KMS-11 (cell line): ENCODE data around the gene BSDC1.
A peak's percentile ranks its signal among the peaks of the same experiment; 100 is the strongest.

Source experiments
- H2AFZ ChIP-seq: fragments of 200-600 bp; sonication (generic); 2 replicates; pipeline ENCODE4 v1.6.1; 2016; ENCODE audit warnings: antibody characterized with exemption, mixed run types, low read depth
- H3K27ac ChIP-seq: fragments of 200-600 bp; sonication (generic); 2 replicates; pipeline ENCODE4 v1.6.1; 2016; ENCODE audit warnings: mild to moderate bottlenecking, mixed run types
- H3K27me3 ChIP-seq: fragments of 200-600 bp; sonication (generic); 2 replicates; pipeline ENCODE4 v1.6.1; 2017; ENCODE audit warnings: mild to moderate bottlenecking, low read depth, mixed run types, moderate library complexity; ENCODE audit not compliant: insufficient read depth
- H3K36me3 ChIP-seq: fragments of 200-600 bp; sonication (generic); 2 replicates; pipeline ENCODE4 v1.6.1; 2017; ENCODE audit warnings: mild to moderate bottlenecking, mixed run types; ENCODE audit not compliant: insufficient read depth
- H3K4me1 ChIP-seq: fragments of 200-600 bp; sonication (generic); 2 replicates; pipeline ENCODE4 v1.6.1; 2016; ENCODE audit warnings: mild to moderate bottlenecking, low read depth, mixed run types; ENCODE audit not compliant: poor library complexity, severe bottlenecking
- H3K4me2 ChIP-seq: fragments of 200-600 bp; sonication (generic); 2 replicates; pipeline ENCODE4 v1.7.0; 2016; ENCODE audit warnings: mild to moderate bottlenecking, mixed run types
- H3K4me3 ChIP-seq: fragments of 200-600 bp; sonication (generic); IDR thresholded peaks from 2 replicates; pipeline ENCODE4 v1.6.1; 2017; ENCODE audit warnings: low read depth, low read length, mixed read lengths; ENCODE audit not compliant: insufficient read depth
- H3K79me2 ChIP-seq: fragments of 200-600 bp; sonication (generic); 2 replicates; pipeline ENCODE4 v1.6.1; 2016; ENCODE audit warnings: low read depth, mixed run types; ENCODE audit not compliant: insufficient read depth
- H3K9ac ChIP-seq: fragments of 200-600 bp; sonication (generic); 2 replicates; pipeline ENCODE4 v1.6.1; 2016; ENCODE audit warnings: mild to moderate bottlenecking, mixed run types
- H4K20me1 ChIP-seq: fragments of 200-600 bp; sonication (generic); 2 replicates; pipeline ENCODE4 v1.6.1; 2016; ENCODE audit warnings: mild to moderate bottlenecking, mixed run types; ENCODE audit not compliant: insufficient read depth
- TF ChIP-seq, protein P1 (sequence below): fragments of 200-600 bp; sonication (generic); conservative IDR thresholded peaks from 2 replicates; pipeline ENCODE4 v1.6.1; 2017; ENCODE audit warnings: low read depth, mild to moderate bottlenecking, antibody characterized with exemption, low read length, moderate library complexity, mixed read lengths

The BSDC1 gene

DNA sequence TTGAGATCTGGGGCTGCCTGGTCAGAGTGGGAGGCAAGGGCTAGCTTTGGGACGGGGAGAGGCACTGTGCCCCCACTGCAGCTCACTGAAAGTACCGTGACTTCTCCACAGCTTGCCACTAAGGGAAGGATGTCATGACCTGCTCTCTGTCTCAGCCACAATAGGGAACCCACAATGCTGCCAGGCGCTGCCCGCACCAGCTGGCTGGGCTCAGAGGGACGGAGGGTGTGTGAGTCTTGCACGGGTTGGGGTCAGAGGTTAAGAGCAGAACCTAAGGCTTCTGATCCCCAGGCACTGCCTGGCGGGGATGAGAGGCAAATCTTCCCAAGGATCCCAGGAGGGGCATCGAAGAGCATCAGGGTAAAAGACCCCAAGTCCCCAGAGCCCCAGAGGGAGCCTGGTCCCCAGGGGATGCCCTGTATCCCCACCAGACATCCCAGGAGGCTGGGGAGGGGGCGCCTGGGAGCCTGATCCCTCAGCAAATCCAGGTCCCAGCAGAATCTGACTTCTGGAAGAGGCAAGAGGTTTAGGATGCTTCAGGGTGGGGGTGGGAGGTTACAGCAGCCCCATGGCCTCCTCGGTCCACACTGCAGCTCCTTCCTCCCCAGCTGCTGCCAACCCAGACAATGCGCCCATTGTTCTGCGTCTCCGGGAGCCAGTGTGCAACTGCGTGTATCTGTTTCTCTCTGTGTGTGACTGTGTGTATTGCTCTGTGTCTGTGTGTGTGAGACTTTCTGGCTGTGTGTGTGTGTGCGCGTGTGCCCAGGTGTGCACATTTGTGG is 56.2 kb downstream of the BSDC1 start:
- H3K4me2 ChIP-seq = peak overlapping the region; percentile 92

DNA sequence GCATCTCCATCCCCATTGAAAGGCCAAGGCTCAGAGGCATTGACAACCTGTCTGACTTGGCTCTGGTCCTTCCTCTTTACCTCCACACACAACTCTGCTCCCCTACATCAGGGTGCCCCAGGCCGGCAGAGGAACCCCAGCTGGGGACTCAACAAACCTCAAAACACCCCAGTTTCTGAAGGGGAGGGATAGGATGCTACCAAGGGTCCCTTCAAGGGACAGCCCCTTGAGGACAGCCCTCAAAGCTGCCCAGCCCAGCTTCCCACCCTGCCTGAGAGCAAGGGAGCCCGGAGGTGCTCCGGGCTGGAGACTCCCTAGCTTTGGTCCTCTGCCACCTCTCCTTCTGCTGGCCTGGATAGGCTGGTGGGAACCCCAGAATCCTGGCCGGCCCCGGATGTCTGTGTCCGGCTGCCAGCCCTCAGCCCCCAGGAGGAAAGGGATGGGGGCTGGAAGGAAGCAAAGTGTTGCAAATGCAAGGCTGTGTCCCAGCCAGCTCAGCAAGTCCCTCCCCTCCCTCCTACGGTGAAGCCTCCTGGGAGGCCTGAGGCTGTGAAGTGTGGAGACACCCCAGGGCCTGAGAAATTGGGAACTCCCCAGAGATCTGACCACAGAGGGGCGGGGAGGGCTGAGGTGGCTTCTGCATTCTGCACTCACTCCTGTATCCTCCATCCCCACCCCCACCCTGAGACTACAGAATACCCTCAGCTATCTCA is 57.1 kb downstream of the BSDC1 start:
- H3K4me3 ChIP-seq = no peak overlapping the region
- H3K4me2 ChIP-seq = peak overlapping the region; percentile 92
- TF ChIP-seq, protein P1, sequence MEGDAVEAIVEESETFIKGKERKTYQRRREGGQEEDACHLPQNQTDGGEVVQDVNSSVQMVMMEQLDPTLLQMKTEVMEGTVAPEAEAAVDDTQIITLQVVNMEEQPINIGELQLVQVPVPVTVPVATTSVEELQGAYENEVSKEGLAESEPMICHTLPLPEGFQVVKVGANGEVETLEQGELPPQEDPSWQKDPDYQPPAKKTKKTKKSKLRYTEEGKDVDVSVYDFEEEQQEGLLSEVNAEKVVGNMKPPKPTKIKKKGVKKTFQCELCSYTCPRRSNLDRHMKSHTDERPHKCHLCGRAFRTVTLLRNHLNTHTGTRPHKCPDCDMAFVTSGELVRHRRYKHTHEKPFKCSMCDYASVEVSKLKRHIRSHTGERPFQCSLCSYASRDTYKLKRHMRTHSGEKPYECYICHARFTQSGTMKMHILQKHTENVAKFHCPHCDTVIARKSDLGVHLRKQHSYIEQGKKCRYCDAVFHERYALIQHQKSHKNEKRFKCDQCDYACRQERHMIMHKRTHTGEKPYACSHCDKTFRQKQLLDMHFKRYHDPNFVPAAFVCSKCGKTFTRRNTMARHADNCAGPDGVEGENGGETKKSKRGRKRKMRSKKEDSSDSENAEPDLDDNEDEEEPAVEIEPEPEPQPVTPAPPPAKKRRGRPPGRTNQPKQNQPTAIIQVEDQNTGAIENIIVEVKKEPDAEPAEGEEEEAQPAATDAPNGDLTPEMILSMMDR = no peak
- H4K20me1 ChIP-seq = no peaks in the 10 kb centered on the region
- no peak overlapping the region for H2AFZ ChIP-seq
- H3K4me1 ChIP-seq = peaks cover 64% of the 10 kb centered on the region
- H3K27ac ChIP-seq = 0 out of 2 replicates have a peak overlapping the region, but pooled peaks have one; percentile 26
- no peaks in the 10 kb centered on the region; the same call in 1 of the 2 replicates for H3K36me3 ChIP-seq
- no peaks in the 10 kb centered on the region for H3K27me3 ChIP-seq
- H3K79me2 ChIP-seq = no peaks in the 10 kb centered on the region
- H3K9ac ChIP-seq = no peak overlapping the region

More for the DNA sequence above, 56.2 kb downstream of the BSDC1 start:
- Histone ChIP-seq H3K79me2 (no peaks in the 10 kb centered on the region), H3K36me3 (no peaks in the 10 kb centered on the region), H2AFZ (0 out of 2 replicates have a peak overlapping the region, but pooled peaks have one; percentile 6), H3K4me1 (peaks cover 63% of the 10 kb centered on the region), H3K9ac (no peak overlapping the region), H4K20me1 (no peaks in the 10 kb centered on the region), H3K4me3 (no peak overlapping the region), H3K27ac (peak overlapping the region; percentile 26; the same call in 1 of the 2 replicates), H3K27me3 (no peaks in the 10 kb centered on the region)
- TF ChIP-seq, protein P1 = no peak

DNA sequence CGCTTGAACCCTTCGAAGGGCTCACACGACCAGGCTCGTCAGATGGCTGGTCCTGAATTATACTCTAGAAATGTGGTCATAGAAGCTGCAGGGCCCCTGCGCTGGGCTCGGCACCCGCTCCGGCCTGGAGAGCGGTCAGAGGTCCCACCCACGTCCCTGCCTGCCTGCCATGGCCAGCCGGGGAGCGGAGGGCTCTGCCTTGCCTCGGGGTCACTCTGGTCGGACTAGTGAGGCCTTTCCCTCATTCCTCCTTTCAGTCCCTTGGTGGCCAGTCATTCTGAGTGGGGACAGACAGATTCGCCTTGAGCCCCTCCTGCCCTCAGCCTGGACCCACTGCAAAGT is 57.7 kb downstream of the BSDC1 start:
- H2AFZ ChIP-seq = no peak overlapping the region

DNA sequence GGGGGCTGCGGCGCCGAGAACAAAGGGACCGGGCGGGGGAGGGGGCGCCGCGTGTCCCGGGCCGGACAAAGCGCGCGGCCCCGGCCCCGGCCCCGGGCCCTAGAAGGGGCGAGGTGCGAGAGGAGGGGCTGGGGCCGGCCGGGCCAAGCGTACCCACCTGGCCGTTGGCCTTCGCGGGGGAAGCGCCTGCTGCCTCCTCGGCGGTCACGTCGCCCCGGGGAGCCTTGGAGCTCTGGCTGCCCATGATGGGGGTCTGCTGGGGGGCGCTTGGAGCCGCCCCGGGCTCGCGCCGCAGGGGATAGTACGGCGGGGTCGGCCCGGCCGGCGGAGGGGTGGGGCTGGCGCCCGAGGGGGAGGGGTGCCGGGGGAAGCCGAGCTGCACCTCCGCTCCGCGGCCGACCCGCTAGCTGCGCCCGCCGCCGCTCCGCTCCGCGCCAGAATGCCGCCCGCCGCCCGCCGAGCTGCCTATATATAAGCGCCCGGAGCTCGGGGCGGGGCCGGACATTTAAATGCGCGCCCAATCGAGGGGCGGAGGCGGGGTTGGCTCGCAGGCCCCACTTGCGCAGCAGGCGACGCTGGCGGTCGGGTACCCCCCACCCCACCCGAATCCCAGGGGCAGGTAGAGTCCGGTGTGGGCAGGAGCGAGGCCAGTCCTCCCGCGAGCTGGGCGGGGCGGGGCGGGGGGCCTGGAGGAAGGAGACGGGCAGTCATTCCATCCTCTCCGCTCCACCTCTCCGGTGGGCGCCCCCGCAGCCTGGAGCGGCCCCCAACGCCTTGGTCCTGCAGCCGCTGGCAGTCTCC is 58.3 kb downstream of the BSDC1 start, which contains the start of gene MARCKSL1:
Gene MARCKSL1, minus strand, starts transcription at position 444 of the 801 bp plus-strand sequence. Its CDS starts 200 bp downstream, at position 244.
- TF ChIP-seq, protein P1 = no peak
- Histone ChIP-seq H4K20me1 (no peaks in the 10 kb centered on the region), H3K36me3 (no peaks in the 10 kb centered on the region; the same call in 1 of the 2 replicates), H3K79me2 (no peaks in the 10 kb centered on the region), H2AFZ (no peak within 1 kb of the TSS; the same call in 1 of the 2 replicates), H3K4me2 (peak within 1 kb of the TSS; percentile 92), H3K4me1 (peaks cover 57% of the 10 kb centered on the region), H3K9ac (peak within 1 kb of the TSS; percentile 75), H3K27me3 (no peaks in the 10 kb centered on the region), H3K4me3 (no peak within 1 kb of the TSS), H3K27ac (no peak within 1 kb of the TSS)

More for the DNA sequence above, 57.7 kb downstream of the BSDC1 start:
- TF ChIP-seq, protein P1 = no peak
- peak overlapping the region; percentile 92 for H3K4me2 ChIP-seq
- no peaks in the 10 kb centered on the region for H4K20me1 ChIP-seq
- H3K27ac ChIP-seq = no peak overlapping the region
- H3K36me3 ChIP-seq = no peaks in the 10 kb centered on the region; the same call in 1 of the 2 replicates
- no peaks in the 10 kb centered on the region for H3K27me3 ChIP-seq
- peaks cover 59% of the 10 kb centered on the region for H3K4me1 ChIP-seq
- no peaks in the 10 kb centered on the region for H3K79me2 ChIP-seq
- no peak overlapping the region for H3K9ac ChIP-seq
- no peak overlapping the region for H3K4me3 ChIP-seq
